Measurements from ENCODE around the gene PARL.

PARL gene

GRCh38 chr3:183875411-183875810 is 9.3 kb downstream of the PARL start:
- DNase-seq (ENCODE audit: low read depth, low spot score), result no peak
- ChIA-PET POLR2A (no interaction called here), CTCF (interaction anchor here (2.2 kb wide), 1 partner anchor 9 kb away, joined by 11 read pairs; the partner anchor contains the start of gene PARL)
- H3K4me3 ChIP-seq (ENCODE audit: low read depth, low read length), result no peak overlapping the region
- no peak for TF ChIP-seq CTCF (IDR thresholded peaks at IDR 0.05; ENCODE audit: insufficient read depth, low read length, missing control alignments)

- H3K4me3 ChIP-seq (ENCODE audit: low read depth, low read length), result no peak overlapping the region
- POLR2A ChIA-PET, result no interaction called here
- no peak for TF ChIP-seq CTCF (IDR thresholded peaks at IDR 0.05; ENCODE audit: insufficient read depth, low read length, missing control alignments)
- CTCF ChIA-PET, result interaction anchor here (1.0 to 3.0 kb wide), 2 partner anchors 9 to 11 kb away, joined by 4 to 22 read pairs; partner anchors contain the start of gene PARL
- no peak for DNase-seq (ENCODE audit: low read depth, low spot score)
These were observed 10.8 kb downstream of the PARL start for GRCh38 chr3:183873914-183874313.

- H3K4me3 ChIP-seq (ENCODE audit: low read depth, low read length), result no peak overlapping the region
- TF ChIP-seq CTCF (IDR thresholded peaks at IDR 0.05; ENCODE audit: insufficient read depth, low read length, missing control alignments), result no peak
- DNase-seq (ENCODE audit: low read depth, low spot score), result no peak
- ChIA-PET POLR2A (no interaction called here), CTCF (interaction anchor here (0.6 to 1.0 kb wide), 2 partner anchors 13 to 14 kb away, joined by 3 read pairs; no protein-coding TSS in a partner anchor)
These were observed 13.1 kb downstream of the PARL start for GRCh38 chr3:183871541-183871940.

- ChIA-PET POLR2A (no interaction called here), CTCF (interaction anchor here (0.6 kb wide), 1 partner anchor 1069 kb away, joined by 3 read pairs; no protein-coding TSS in a partner anchor)
- DNase-seq (ENCODE audit: low read depth, low spot score), result no peak
- H3K4me3 ChIP-seq (ENCODE audit: low read depth, low read length), result no peak overlapping the region
- no peak for TF ChIP-seq CTCF (IDR thresholded peaks at IDR 0.05; ENCODE audit: insufficient read depth, low read length, missing control alignments)
These were observed 14.1 kb downstream of the PARL start for GRCh38 chr3:183870563-183870962.

GRCh38 chr3:183868796-183869195 is 15.9 kb downstream of the PARL start:
- ChIA-PET POLR2A (no interaction called here), CTCF (interaction anchor here (1.1 to 1.6 kb wide), 3 partner anchors 9 to 43 kb away, joined by 3 to 6 read pairs (median 4); partner anchors contain the start of gene MAP6D1)
- H3K4me3 ChIP-seq (ENCODE audit: low read depth, low read length), result no peak overlapping the region
- no peak for TF ChIP-seq CTCF (IDR thresholded peaks at IDR 0.05; ENCODE audit: insufficient read depth, low read length, missing control alignments)
- no peak for DNase-seq (ENCODE audit: low read depth, low spot score)

GRCh38 chr3:183862610-183863009 is 22.1 kb downstream of the PARL start:
- DNase-seq (ENCODE audit: low read depth, low spot score), result no peak
- ChIA-PET CTCF (interaction anchor here (2.0 to 4.5 kb wide), 2 partner anchors 20 to 22 kb away, joined by 4 to 20 read pairs; partner anchors contain the start of gene PARL), POLR2A (no interaction called here)
- no peak for TF ChIP-seq CTCF (IDR thresholded peaks at IDR 0.05; ENCODE audit: insufficient read depth, low read length, missing control alignments)
- H3K4me3 ChIP-seq (ENCODE audit: low read depth, low read length), result no peak overlapping the region
